GM10266 (cell line): ENCODE measurements around the gene POLG2.

ENCODE experiments used
- DNase-seq: peaks from one replicate; pipeline ENCODE4 v3.0.0; 2012; ENCODE audit errors: extremely low spot score
- CTCF ChIP-seq: IDR thresholded peaks from 2 replicates; pipeline ENCODE4 v1.5.1; 2012; ENCODE audit warnings: mild to moderate bottlenecking, low read depth; ENCODE audit not compliant: control insufficient read depth, insufficient read depth; ENCODE audit errors: missing control alignments

Gene POLG2

GRCh38 chr17:64496786-64497564 is at the start of gene POLG2:
POLG2 (minus strand) TSS chr17:64497054; CDS start chr17:64496968, 86 bp downstream.
- peak; percentile 88 for DNase-seq
- TF ChIP-seq CTCF: peak; percentile 67

- DNase-seq: no peak
- TF ChIP-seq CTCF: no peak
These were observed 47.9 kb upstream of the POLG2 start for GRCh38 chr17:64544742-64545141.

- no peak for DNase-seq
- no peak for TF ChIP-seq CTCF
These were observed 43.4 kb upstream of the POLG2 start for GRCh38 chr17:64540118-64540776.

GRCh38 chr17:64538508-64539130 is 41.8 kb upstream of the POLG2 start:
- TF ChIP-seq CTCF: no peak
- DNase-seq: no peak

GRCh38 chr17:64537488-64537887 is 40.6 kb upstream of the POLG2 start:
- DNase-seq: no peak
- no peak for TF ChIP-seq CTCF

GRCh38 chr17:64536913-64537312 is 40.1 kb upstream of the POLG2 start:
- no peak for TF ChIP-seq CTCF
- DNase-seq: no peak
